GM23338 (cell line): ENCODE results near the gene KRIT1. TPM values are rescaled to one million over a fixed set of nuclear protein-coding genes. Genes with fewer than 3 reads are reported as not detected.
"Not testable (repeated sequence)": the region's sequence is repeated elsewhere in the genome, so short reads cannot be mapped to it uniquely, and the experiment has no call there.

Experiments
- ATAC-seq: fragments of 200-7000 bp; cut with Tn5 transposase; 3 replicates; pipeline ENCODE4 v1.9.1; 2020
- DNase-seq: peaks from one replicate; pipeline ENCODE4 v3.0.0-alpha.2; 2015; ENCODE audit warnings: low spot score
- H2AFZ ChIP-seq: fragments of 200-600 bp; sonication (generic); 2 replicates; pipeline ENCODE4 v1.8.0; 2016; ENCODE audit warnings: antibody characterized with exemption, mild to moderate bottlenecking, moderate library complexity
- H3F3A ChIP-seq: fragments of 200-600 bp; sonication (generic); replicated peaks from 2 replicates; pipeline ENCODE4 v1.8.0; 2017; ENCODE audit warnings: antibody characterized with exemption, mixed run types, low read depth
- H3K27ac ChIP-seq: fragments of 200-600 bp; sonication (generic); 2 replicates; pipeline ENCODE4 v1.6.1; 2016; ENCODE audit warnings: low read depth
- H3K27me3 ChIP-seq: fragments of 200-600 bp; sonication (generic); 2 replicates; pipeline ENCODE4 v1.8.0; 2016; ENCODE audit warnings: mild to moderate bottlenecking, mixed run types, moderate library complexity; ENCODE audit not compliant: insufficient read depth
- H3K36me3 ChIP-seq: fragments of 200-600 bp; sonication (generic); 2 replicates; pipeline ENCODE4 v1.8.0; 2016; ENCODE audit warnings: mild to moderate bottlenecking; ENCODE audit not compliant: insufficient read depth
- H3K4me1 ChIP-seq: fragments of 200-600 bp; sonication (generic); 2 replicates; pipeline ENCODE4 v1.8.0; 2016; ENCODE audit warnings: mild to moderate bottlenecking, moderate library complexity; ENCODE audit not compliant: insufficient read depth
- H3K4me2 ChIP-seq: fragments of 200-600 bp; sonication (generic); 2 replicates; pipeline ENCODE4 v1.7.1; 2017; ENCODE audit warnings: mixed run types
- H3K4me3 ChIP-seq: fragments of 200-600 bp; sonication (generic); 2 replicates; pipeline ENCODE4 v1.6.1; 2016; ENCODE audit warnings: mixed run types
- H3K79me2 ChIP-seq: fragments of 200-600 bp; sonication (generic); replicated peaks from 2 replicates; pipeline ENCODE4 v1.8.0; 2017; ENCODE audit warnings: mild to moderate bottlenecking; ENCODE audit not compliant: insufficient read depth
- H3K9me2 ChIP-seq: fragments of 200-600 bp; sonication (generic); 2 replicates; pipeline ENCODE4 v1.8.0; 2017; ENCODE audit not compliant: insufficient read depth
- H4K20me1 ChIP-seq: fragments of 200-600 bp; sonication (generic); replicated peaks from 2 replicates; pipeline ENCODE4 v1.8.0; 2017; ENCODE audit warnings: mild to moderate bottlenecking; ENCODE audit not compliant: insufficient read depth
- H3K27ac Mint-ChIP-seq: 2 replicates; pipeline ENCODE4 v1.8.0; 2020; ENCODE audit warnings: inconsistent platforms, mild to moderate bottlenecking, moderate library complexity, mixed read lengths
- H3K27me3 Mint-ChIP-seq: 3 replicates; pipeline ENCODE4 v1.8.0; 2022; ENCODE audit warnings: low read depth, mild to moderate bottlenecking, moderate library complexity, mixed read lengths, inconsistent platforms; ENCODE audit not compliant: insufficient read depth, poor library complexity
- H3K36me3 Mint-ChIP-seq: 3 replicates; pipeline ENCODE4 v1.8.0; 2021; ENCODE audit warnings: low read depth, mild to moderate bottlenecking, inconsistent platforms, moderate library complexity, mixed read lengths
- H3K4me1 Mint-ChIP-seq: 3 replicates; pipeline ENCODE4 v1.8.0; 2020; ENCODE audit warnings: mild to moderate bottlenecking, inconsistent platforms, mixed read lengths
- H3K4me3 Mint-ChIP-seq: 3 replicates; pipeline ENCODE4 v1.8.0; 2021; ENCODE audit warnings: moderate library complexity, mild to moderate bottlenecking, inconsistent platforms, mixed read lengths
- H3K9me3 Mint-ChIP-seq: 3 replicates; pipeline ENCODE4 v1.8.0; 2020; ENCODE audit warnings: moderate library complexity, mild to moderate bottlenecking, inconsistent platforms, mixed read lengths
- CREB1 ChIP-seq: fragments of 250-450 bp; sonication (Bioruptor Pico); IDR thresholded peaks from 2 replicates; pipeline ENCODE4 v1.5.0; 2020; ENCODE audit warnings: low read depth, mild to moderate bottlenecking, moderate library complexity
- EZH2 ChIP-seq: fragments of 200-600 bp; sonication (generic); IDR thresholded peaks from one replicate; pipeline ENCODE4 v1.8.0; 2017; ENCODE audit warnings: antibody characterized with exemption, mild to moderate bottlenecking, low read depth; ENCODE audit not compliant: unreplicated experiment
- EZH2phosphoT487 ChIP-seq: fragments of 200-600 bp; sonication (generic); IDR thresholded peaks from one replicate; pipeline ENCODE4 v1.8.1; 2018; ENCODE audit warnings: antibody characterized with exemption; ENCODE audit not compliant: unreplicated experiment
- JUNB ChIP-seq: IDR thresholded peaks from one replicate; pipeline ENCODE4 v1.6.1; 2016; ENCODE audit warnings: antibody characterized with exemption; ENCODE audit not compliant: unreplicated experiment
- NANOG ChIP-seq: IDR thresholded peaks from 2 replicates; pipeline ENCODE4 v1.6.1; 2016; ENCODE audit warnings: antibody characterized with exemption, borderline replicate concordance
- POLR2AphosphoS5 ChIP-seq: IDR thresholded peaks from 2 replicates; pipeline ENCODE4 v1.6.1; 2016; ENCODE audit warnings: antibody characterized with exemption, low read depth
- STAT1 ChIP-seq: IDR thresholded peaks from one replicate; pipeline ENCODE4 v1.6.1; 2016; ENCODE audit warnings: antibody characterized with exemption; ENCODE audit not compliant: unreplicated experiment
- polyA plus RNA-seq: library from polyadenylated mRNA; unstranded; fragments of >200 nt; fragmentation: Nextera tagmentation; extraction: Ambion mirVana; gene quantifications from 2 replicates; pipeline ENCODE4 v1.2.1, GENCODE V29; 2016
- total RNA-seq: library from RNA; depleted of rRNA; stranded (reverse); fragments of >200 nt; shearing (Covaris generic); gene quantifications from 2 replicates; pipeline ENCODE4 v1.2.3, GENCODE V29; 2014
- TF ChIP-seq, protein P1 (sequence below): IDR thresholded peaks from 2 replicates; pipeline ENCODE4 v1.6.1; 2016; ENCODE audit warnings: antibody characterized with exemption
- TF ChIP-seq, protein P2 (sequence below), 2 experiments: fragments of 200-600 bp in 1 of 2; sonication (generic) in 1 of 2; conservative IDR thresholded peaks; 2 replicates each; pipeline versions ENCODE4 v1.5.1 to v1.6.1; 2016 to 2017; ENCODE audit warnings: antibody characterized with exemption in 2 of 2, low read depth in 2 of 2, mild to moderate bottlenecking in 2 of 2, moderate library complexity in 1 of 2
- TF ChIP-seq, protein P3 (sequence below): IDR thresholded peaks from one replicate; pipeline ENCODE4 v1.6.1; 2018; ENCODE audit warnings: antibody characterized with exemption; ENCODE audit not compliant: unreplicated experiment

KRIT1 gene
- total and polyA plus RNA-seq, 2 experiments from 2014 or later: 51.2 to 54.3 TPM

GRCh38 chr7:92255308-92255707 lies 9.6 kb upstream of the KRIT1 start:
- Mint-ChIP-seq H3K9me3 (peaks cover 7% of the 10 kb centered on the region; the same call in 1 of the 3 replicates), H3K4me1 (no peaks in the 10 kb centered on the region), H3K27ac (no peak overlapping the region), H3K36me3 (peaks cover 14% of the 10 kb centered on the region), H3K4me3 (no peak overlapping the region), H3K27me3 (peaks cover 2% of the 10 kb centered on the region)
- no peak overlapping the region for H3K27ac ChIP-seq
- H3K4me1 ChIP-seq: no peaks in the 10 kb centered on the region
- DNase-seq: no peak
- no peak overlapping the region for H3K4me2 ChIP-seq
- no peaks in the 10 kb centered on the region for H3K27me3 ChIP-seq
- peaks cover 29% of the 10 kb centered on the region for H4K20me1 ChIP-seq
- H3K36me3 ChIP-seq: no peaks in the 10 kb centered on the region
- H3K9me2 ChIP-seq: no peaks in the 10 kb centered on the region
- no peak for ATAC-seq
- no peak overlapping the region for H2AFZ ChIP-seq
- TF ChIP-seq, protein P1, sequence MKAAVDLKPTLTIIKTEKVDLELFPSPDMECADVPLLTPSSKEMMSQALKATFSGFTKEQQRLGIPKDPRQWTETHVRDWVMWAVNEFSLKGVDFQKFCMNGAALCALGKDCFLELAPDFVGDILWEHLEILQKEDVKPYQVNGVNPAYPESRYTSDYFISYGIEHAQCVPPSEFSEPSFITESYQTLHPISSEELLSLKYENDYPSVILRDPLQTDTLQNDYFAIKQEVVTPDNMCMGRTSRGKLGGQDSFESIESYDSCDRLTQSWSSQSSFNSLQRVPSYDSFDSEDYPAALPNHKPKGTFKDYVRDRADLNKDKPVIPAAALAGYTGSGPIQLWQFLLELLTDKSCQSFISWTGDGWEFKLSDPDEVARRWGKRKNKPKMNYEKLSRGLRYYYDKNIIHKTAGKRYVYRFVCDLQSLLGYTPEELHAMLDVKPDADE: no peak
- no peak for TF ChIP-seq EZH2phosphoT487
- TF ChIP-seq, protein P2, sequence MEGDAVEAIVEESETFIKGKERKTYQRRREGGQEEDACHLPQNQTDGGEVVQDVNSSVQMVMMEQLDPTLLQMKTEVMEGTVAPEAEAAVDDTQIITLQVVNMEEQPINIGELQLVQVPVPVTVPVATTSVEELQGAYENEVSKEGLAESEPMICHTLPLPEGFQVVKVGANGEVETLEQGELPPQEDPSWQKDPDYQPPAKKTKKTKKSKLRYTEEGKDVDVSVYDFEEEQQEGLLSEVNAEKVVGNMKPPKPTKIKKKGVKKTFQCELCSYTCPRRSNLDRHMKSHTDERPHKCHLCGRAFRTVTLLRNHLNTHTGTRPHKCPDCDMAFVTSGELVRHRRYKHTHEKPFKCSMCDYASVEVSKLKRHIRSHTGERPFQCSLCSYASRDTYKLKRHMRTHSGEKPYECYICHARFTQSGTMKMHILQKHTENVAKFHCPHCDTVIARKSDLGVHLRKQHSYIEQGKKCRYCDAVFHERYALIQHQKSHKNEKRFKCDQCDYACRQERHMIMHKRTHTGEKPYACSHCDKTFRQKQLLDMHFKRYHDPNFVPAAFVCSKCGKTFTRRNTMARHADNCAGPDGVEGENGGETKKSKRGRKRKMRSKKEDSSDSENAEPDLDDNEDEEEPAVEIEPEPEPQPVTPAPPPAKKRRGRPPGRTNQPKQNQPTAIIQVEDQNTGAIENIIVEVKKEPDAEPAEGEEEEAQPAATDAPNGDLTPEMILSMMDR (conservative IDR thresholded peaks at IDR 0.05; ENCODE audit: low read depth in 2 of 2): no peak
- no peak for TF ChIP-seq NANOG
- no peak for TF ChIP-seq POLR2AphosphoS5
- TF ChIP-seq EZH2: no peak
- H3F3A ChIP-seq: no peaks in the 10 kb centered on the region
- H3K4me3 ChIP-seq: no peak overlapping the region
- peaks cover 98% of the 10 kb centered on the region for H3K79me2 ChIP-seq

GRCh38 chr7:92254800-92255199 lies 9.1 kb upstream of the KRIT1 start:
- ATAC-seq, H3K9me2 ChIP-seq, H3K27me3 Mint-ChIP-seq, H3K4me3 Mint-ChIP-seq, H3K9me3 Mint-ChIP-seq, H3K36me3 ChIP-seq, H3K4me2 ChIP-seq, H3K4me3 ChIP-seq, H3K4me1 Mint-ChIP-seq, H3K27me3 ChIP-seq, H2AFZ ChIP-seq, DNase-seq, H3K27ac ChIP-seq, H3F3A ChIP-seq, H3K4me1 ChIP-seq, H3K27ac Mint-ChIP-seq: not testable (repeated sequence)
- peaks cover 14% of the 10 kb centered on the region for H3K36me3 Mint-ChIP-seq
- peaks cover 100% of the 10 kb centered on the region for H3K79me2 ChIP-seq
- peaks cover 32% of the 10 kb centered on the region for H4K20me1 ChIP-seq

- ATAC-seq: no peak
- peaks cover 7% of the 10 kb centered on the region; the same call in 1 of the 3 replicates for H3K9me3 Mint-ChIP-seq
- no peak overlapping the region for H3K27ac ChIP-seq
- no peak for TF ChIP-seq CREB1 (CRISPR knock-in tag)
- TF ChIP-seq STAT1: no peak
- TF ChIP-seq JUNB: no peak
- TF ChIP-seq, protein P1: no peak
- TF ChIP-seq POLR2AphosphoS5: no peak
- TF ChIP-seq NANOG: no peak
- TF ChIP-seq, protein P3, sequence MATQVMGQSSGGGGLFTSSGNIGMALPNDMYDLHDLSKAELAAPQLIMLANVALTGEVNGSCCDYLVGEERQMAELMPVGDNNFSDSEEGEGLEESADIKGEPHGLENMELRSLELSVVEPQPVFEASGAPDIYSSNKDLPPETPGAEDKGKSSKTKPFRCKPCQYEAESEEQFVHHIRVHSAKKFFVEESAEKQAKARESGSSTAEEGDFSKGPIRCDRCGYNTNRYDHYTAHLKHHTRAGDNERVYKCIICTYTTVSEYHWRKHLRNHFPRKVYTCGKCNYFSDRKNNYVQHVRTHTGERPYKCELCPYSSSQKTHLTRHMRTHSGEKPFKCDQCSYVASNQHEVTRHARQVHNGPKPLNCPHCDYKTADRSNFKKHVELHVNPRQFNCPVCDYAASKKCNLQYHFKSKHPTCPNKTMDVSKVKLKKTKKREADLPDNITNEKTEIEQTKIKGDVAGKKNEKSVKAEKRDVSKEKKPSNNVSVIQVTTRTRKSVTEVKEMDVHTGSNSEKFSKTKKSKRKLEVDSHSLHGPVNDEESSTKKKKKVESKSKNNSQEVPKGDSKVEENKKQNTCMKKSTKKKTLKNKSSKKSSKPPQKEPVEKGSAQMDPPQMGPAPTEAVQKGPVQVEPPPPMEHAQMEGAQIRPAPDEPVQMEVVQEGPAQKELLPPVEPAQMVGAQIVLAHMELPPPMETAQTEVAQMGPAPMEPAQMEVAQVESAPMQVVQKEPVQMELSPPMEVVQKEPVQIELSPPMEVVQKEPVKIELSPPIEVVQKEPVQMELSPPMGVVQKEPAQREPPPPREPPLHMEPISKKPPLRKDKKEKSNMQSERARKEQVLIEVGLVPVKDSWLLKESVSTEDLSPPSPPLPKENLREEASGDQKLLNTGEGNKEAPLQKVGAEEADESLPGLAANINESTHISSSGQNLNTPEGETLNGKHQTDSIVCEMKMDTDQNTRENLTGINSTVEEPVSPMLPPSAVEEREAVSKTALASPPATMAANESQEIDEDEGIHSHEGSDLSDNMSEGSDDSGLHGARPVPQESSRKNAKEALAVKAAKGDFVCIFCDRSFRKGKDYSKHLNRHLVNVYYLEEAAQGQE: no peak
Observed at GRCh38 chr7:92253251-92253650, 7.5 kb upstream of the KRIT1 start.

More at GRCh38 chr7:92253251-92253650, 7.5 kb upstream of the KRIT1 start:
- Histone ChIP-seq H3K27me3 (no peaks in the 10 kb centered on the region), H3K36me3 (no peaks in the 10 kb centered on the region), H4K20me1 (peaks cover 32% of the 10 kb centered on the region), H3K4me3 (no peak overlapping the region), H3K79me2 (peaks cover 100% of the 10 kb centered on the region), H3F3A (no peaks in the 10 kb centered on the region), H2AFZ (no peak overlapping the region), H3K4me2 (no peak overlapping the region), H3K9me2 (no peaks in the 10 kb centered on the region), H3K4me1 (no peaks in the 10 kb centered on the region)
- Mint-ChIP-seq H3K27ac (peak overlapping the region; percentile 58; the same call in 1 of the 2 replicates), H3K4me1 (peaks cover under 1% of the 10 kb centered on the region; the same call in 2 of the 3 replicates), H3K4me3 (no peak overlapping the region), H3K36me3 (peaks cover 14% of the 10 kb centered on the region), H3K27me3 (peaks cover 2% of the 10 kb centered on the region)
- DNase-seq: no peak
